8988T (cell line): Measurements from ENCODE around the gene PLEKHM3.

ENCODE experiments used
- DNase-seq: peaks from one replicate; pipeline ENCODE4 v3.0.0; 2011

The PLEKHM3 gene

GRCh38 chr2:207779523-207779922 is 245.8 kb downstream of the PLEKHM3 start:
- no peak for DNase-seq

DNA sequence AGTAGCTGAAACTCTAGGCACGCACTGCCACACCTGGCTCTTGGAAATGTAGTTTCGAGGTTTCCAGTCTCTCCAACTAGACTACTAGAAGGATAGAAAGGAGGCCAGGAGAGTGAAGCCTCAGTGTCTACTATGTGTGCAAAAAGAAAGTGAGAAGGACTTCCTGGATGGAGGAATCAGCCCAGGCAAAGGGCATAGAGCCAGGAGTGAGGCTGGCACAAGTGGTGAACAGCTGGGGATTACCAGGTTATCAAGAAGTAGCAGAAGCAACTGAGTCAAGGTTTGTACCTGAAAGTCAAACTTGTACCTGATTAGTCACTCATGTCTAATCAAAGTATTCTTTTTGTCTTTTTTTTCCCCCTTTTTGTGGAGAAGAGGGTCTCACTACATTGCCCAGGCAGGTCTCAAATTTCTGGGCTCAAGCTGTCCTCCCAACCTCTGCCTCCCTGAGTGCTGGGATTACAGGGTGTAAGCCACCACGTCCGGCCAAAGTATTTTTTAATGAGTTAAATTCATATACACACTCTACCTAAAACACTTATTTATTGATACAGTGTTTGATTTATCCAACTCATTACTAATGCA is 246.9 kb downstream of the PLEKHM3 start:
- no peak for DNase-seq

DNA sequence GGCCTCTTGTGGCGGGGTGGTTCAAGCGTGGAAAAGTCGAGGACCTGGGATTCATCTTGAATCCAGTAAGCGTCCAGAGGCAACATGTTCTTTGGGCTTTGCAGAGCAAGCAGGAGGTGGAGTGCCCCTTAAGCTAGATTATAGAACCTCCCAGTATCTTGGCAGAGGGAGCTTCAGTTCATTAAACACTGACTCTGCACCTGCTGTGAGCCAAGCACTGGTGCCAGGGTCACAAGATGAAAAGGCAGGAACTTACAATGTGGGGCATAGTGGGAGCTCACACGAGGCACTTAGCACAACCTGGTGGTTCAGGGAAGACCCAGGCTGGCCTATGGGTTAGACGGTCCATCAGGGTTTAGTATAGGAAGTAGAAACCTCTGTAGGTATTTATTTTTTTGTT is 248.2 kb downstream of the PLEKHM3 start:
- no peak for DNase-seq

- no peak for DNase-seq
These were observed 249.9 kb downstream of the PLEKHM3 start for GRCh38 chr2:207775473-207775872.

DNA sequence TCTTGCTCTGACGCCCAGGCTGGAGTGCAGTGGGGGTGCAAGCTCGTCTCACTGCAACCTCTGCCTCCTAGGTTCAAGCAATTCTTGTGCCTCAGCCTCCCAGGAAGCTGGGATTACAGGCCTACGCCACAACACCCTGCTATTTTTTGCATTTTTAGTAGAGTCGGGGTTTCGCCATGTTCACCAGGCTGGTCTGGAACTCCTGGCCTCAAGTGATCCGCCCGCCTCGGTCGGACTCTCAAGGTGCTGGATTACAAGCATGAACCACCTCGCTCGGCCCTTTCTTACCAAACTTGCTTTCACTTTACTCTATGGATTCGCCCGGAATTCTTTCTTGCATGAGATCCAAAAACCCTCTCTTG is 252.5 kb downstream of the PLEKHM3 start:
- DNase-seq = no peak

DNA sequence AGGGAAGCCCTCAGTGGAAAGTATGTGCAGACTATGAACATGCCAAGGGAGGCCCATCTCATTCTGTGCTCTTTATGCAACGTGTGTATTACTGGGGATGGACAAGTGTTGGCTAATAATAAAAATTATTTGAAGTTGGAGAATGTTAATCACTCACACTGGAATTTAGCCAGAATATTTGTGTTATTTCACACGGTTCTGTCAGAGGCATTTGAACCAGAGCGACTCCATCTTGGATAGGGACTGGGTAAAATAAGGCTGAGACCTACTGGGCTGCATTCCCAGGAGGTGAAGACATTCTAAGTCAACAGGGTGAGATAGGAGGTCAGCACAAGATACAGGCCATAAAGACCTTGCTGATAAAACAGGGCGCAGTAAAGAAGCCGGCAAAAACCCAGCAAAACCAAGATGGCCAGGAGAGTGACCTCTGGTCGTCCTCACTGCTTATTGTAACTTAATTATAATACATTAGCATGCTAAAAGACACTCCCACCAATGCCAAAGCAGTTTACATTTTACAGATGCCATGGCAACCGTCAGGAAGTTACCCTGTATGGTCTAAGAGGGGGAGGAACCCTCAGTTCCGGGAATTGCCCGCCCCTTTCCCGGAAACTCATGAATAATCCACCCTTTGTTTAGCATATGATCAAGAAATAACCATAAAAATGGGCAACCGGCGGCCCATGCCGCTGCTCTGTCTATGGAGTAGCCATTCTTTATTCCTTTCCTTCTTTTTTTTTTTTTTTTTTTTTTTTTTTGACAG is 253.1 kb downstream of the PLEKHM3 start:
- no peak for DNase-seq

DNA sequence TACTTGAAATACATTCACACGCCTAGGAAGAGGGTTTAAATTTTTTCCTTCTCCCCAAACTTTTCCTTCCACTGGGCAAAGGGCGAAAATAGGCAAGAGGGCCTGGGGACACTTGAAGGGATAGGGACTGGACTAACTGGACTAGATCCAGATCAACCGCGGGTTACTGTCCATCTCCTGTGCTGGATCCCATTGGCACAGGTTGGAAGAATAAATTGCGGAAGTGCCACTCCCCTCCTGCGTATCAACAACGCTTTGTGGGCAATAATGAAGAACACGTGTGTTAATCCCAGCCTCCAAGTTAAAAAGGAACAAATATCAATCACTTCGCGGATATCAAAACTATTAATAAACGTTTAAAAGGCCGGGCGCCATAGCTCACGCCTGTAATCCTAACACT is 253.9 kb downstream of the PLEKHM3 start:
- DNase-seq = no peak
